ENCODE measurements around the gene SLC22A4. TPM values are rescaled to one million over a fixed set of nuclear protein-coding genes. Genes with fewer than 3 reads are reported as not detected.
A peak's percentile ranks its signal among the peaks of the same experiment; 100 is the strongest.

SLC22A4 gene
- 1.6 TPM for total RNA-seq

DNA sequence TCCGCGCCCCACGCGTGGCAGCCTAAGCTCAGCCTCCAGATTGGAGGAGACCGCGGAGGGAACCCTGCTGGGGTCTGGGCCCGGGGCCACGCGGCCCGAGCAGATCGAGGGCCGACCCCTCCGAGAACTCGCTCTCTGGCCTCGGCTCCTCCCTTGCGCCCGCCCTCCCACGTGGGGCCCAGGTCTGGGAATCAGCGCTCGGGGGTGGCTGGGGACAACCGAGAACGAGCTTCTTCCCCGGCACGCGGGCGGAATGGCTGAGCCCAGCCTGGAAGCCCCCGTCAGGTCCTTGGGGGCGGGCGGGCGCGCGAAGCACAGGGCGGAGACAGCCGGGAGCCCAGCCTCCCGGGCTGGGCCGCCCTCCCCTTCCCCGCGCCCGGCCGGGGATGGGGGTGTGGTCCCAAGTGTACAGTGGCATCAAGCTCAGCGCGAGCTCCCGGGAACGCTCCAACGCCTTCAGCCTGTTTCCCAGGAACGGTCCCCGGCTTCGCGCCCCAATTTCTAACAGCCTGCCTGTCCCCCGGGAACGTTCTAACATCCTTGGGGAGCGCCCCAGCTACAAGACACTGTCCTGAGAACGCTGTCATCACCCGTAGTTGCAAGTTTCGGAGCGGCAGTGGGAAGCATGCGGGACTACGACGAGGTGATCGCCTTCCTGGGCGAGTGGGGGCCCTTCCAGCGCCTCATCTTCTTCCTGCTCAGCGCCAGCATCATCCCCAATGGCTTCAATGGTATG, at the start of gene SLC22A4:
Gene SLC22A4, plus strand, starts transcription at position 403 of the 736 bp plus-strand sequence. Its CDS starts 223 bp downstream, at position 626.
- DNase-seq = peak; percentile 88

DNA sequence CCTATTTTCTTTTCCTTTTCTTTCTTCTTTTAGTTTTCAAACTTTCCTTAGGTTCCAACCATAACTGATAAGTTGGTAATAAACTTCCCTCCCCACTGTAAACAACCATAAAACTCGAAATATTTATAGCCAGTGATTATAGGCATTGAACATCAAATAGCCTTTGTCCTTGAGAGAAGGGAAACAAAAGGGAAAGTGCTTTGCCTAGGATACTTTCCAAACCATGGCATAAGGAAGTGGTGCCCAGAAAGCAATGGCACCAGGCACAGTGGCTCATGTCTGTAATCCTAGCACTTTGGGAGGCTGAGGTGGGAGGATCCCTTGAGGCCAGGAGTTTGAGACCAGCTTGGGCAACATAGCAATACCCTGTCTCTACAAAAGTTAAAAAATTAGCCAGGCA, 48.6 kb upstream of the SLC22A4 start:
- no peak for DNase-seq

DNA sequence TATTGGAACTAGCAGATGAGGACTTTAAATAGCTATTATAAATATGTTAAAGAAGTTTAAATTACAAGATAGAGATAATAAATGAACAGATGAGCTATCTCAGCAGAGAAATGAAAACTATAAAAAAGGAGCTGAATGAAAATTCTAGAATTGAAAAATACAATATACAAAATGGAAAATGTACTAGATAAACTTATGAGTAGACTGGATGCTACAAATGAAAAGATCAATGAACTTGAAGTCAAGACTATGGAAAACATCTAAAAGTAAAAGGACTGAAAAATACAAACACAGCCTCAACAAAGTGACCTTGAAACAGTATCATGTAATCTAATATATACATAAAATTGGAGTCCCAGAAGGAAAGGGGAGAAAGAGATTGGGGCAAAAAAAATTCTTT, 47.4 kb upstream of the SLC22A4 start:
- no peak for DNase-seq

DNA sequence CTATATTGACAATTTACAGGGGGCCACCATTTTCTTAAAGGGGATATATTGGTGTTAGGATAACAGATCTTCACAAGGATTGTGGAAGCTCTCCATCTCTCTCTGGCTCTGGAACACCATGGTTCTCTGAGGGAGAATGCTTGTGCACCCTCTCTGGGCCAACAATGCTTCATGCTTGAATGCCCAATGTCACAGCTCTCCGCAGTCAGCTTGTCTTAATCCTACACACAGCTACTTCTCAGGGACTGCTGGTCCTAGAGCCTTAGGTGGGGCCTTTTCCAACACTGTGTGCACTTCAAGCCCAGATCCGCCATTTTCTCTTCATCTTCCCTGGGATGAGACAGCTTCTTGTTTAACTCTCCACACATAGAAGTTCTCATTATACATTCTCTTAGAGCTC, 43.6 kb upstream of the SLC22A4 start:
- DNase-seq = no peak

DNA sequence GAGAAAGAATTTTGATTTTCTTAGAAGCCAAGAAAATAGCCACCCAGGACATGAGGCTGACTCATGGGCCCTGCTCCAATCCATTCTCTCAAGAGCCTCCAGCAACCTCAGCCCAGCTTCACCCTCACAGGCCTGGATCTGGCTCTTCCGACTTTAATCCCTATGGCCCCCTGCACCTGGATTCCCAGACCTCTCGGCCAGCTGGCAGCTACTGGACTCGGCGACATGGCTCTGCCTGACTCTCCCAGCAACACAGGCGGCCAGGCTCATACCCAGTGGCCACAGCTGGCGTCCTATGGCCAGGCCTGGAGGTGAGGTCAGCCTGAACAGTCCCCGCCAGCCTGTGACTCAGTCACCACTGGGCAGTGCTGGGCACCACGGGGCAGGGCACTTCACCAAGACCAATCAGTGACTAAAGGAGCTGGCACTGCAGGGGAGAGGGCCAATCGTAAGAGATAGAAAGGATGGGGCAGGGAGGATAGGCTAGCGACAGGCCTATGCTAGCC, 42.9 kb upstream of the SLC22A4 start:
- DNase-seq = peak; percentile 43

DNA sequence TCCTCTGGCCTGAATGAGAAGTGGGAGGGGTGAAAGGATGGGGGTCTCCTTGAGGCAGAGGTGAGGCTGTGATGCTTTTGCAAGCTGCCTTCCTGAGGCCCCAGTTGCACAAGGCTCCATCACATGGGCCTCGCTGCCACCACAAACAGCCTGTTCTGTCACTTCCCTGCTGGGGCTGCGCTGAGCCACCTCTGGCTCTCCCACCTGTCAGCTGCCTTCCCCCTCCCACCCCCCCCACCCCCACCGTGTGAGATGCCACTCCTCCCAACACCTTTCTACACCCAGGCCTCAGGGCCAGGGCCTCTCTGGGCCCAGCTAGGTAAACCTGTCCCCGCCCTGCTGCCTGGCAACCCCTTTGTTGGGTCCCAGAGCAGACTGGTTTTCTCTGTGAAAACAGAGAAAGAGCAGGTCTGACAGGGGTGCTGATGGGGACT, 41.2 kb upstream of the SLC22A4 start:
- DNase-seq = no peak

DNA sequence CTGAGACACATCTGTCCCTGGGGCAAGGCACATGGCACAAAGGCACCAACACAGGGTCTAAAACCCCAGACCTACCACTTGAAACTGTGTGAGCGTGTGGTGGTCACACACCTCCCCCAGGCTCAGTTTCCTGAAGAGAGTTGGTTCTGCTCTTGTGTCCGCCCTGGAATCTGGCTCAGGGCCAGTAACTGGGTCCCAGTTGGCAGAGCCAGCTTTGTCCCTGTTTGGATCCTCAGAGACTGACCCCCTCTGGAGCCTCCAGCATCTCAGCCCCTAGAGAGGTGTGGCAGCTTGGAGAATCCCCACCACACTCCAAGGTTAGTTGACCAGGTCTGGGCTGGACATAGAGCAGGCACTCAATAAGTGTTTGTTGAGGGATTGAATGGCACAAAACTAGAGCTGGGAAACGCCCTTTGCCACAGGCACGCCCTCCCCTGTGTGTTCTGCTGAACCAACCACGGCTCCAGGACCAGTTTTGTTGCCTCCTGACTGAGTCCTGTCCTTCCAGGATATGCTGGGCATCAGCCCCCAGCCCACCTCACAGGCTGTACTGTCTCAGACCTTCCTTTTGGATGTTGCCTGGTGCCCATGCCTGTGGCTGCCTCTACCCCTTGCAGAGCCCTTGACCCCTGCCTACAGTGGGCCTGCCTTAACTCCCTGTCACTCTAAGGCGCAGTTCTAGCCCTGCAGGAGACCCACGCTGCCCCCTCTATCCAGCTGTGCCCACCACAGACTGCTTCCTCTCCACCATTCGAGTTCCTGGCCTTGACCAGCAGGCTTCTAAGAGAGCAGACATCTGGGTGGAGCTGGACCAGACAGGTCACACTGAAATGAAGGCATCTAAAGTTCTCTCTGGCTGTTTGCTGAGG, 40.5 kb upstream of the SLC22A4 start:
- DNase-seq = no peak

DNA sequence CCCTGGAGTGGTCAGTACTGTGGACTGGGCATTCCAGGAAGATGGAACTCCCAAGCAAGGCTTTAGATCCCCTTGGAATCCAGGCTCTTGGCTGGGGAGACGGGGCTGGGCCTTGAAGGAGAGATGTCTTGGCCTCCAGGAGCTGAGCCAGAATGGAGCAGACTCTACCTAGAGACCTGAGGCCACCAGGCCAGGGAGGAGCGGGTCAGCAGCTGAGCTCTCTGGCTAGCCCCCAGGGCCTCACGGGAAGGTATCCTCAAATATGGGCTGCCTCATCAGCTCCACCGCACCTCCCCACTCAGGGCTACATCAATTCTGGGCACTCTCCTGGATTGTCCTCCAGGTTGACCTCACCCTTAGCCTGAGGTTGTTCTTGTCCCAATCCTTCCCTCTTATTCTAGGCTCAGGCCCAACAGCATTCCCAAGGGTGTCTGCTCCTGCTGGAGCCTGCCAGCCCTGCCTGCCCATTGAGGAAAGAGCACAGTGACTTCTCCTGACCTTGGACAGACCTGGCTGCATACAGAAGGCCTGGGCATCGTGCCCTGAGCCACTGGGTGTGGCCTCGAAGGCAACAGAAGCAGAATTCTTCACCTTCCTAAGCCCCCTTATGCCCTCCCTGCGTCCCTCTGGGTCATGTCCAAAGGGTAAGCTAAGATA, 39.7 kb upstream of the SLC22A4 start:
- no peak for DNase-seq

DNA sequence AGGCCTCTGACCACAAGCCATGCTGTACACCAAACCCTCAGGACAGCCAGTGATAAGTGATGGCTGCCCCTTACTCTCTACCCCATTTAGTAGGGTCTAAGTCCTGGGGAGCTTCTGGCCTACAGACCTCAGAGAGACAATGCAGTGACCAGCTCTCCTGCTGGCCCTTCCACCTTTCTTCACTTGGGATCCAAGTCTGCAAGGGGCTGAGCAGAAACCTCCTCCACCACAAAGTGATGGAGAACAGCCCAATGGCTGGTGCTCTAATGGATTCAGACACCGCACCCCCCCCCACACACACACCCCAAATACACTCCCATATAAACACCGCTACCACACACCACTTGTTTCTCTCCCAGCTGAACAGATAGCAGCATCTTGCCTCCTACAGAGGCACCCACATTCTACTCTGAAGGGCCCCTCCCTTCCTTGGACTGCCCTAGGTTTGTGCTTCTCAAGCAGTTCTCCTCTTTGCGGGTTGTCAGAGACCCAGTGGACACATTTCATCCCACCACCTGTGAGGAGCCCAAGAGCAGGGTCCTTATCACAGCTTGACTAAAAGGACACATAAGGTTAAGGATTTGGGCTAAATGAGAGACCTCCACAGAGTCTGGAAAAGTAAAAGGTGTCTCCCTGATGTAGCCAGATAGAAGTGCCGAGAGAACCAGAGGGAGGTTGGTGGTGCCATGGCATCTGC, 38.0 kb upstream of the SLC22A4 start:
- no peak for DNase-seq

DNA sequence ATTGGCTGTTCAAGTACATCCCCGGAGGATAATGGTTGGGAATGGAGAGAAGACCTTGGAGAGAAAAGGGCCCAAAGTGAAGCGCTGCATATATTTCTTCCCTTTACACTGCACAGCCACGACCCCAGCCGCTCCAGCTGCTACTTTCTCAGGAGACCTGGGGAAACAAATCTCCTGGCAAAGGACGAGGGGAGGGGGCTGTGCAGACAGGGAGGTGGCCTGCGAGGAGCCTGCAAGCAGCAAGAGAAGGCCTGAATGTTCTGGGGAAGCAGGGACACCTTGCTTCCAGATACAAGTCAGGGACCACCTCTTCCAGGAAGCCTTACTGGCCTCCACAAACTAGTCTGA, 37.4 kb upstream of the SLC22A4 start:
- DNase-seq = no peak

DNA sequence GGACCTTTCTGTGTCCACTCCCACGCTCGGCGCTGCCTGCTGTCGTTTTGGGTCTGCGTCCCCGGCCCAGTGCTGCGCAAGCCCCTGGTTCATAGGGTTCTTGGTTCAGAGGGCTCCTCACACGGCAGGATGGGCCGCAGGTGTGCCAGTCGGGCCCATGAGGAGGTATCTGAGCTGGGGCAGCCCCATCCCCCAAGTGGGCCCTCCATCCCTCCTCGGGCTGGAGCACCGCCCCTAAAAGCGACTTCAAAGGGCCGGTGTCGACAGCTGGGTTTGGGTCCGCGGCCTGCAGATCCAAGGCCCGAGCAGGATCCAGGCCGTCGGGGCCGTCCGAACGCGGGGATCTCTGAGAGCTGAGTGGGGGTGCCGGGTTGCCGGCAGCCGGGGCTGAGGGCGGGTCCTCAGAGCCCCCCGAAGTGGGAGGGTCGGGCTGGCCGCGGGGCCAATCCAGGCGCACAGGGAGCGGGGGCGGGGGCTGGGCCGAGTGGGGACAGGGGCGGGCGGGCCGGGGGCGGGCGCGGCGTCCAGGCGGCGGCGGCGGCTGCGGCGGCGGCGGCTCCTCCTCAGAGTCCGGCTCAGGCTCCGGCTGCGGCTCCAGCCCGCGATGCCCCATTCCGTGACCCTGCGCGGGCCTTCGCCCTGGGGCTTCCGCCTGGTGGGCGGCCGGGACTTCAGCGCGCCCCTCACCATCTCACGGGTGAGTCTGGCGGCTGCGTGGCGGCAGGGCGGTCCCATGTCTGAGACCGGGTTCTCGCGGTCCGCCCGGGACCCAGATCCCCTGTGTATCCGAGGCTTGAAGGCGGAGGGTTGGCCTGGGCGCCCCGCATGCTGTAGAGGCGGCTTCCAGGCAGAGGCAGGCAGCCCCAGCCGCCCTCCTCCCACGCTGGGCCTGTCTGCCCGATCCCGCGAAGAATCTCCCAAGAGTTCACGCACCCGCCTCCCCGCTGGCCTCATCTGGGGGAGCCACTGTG, 36.8 kb upstream of the SLC22A4 start, which contains the start of gene PDLIM4:
Gene PDLIM4, plus strand, starts transcription at position 566 of the 971 bp plus-strand sequence. Its CDS starts 39 bp downstream, at position 605.
- no peak for DNase-seq

DNA sequence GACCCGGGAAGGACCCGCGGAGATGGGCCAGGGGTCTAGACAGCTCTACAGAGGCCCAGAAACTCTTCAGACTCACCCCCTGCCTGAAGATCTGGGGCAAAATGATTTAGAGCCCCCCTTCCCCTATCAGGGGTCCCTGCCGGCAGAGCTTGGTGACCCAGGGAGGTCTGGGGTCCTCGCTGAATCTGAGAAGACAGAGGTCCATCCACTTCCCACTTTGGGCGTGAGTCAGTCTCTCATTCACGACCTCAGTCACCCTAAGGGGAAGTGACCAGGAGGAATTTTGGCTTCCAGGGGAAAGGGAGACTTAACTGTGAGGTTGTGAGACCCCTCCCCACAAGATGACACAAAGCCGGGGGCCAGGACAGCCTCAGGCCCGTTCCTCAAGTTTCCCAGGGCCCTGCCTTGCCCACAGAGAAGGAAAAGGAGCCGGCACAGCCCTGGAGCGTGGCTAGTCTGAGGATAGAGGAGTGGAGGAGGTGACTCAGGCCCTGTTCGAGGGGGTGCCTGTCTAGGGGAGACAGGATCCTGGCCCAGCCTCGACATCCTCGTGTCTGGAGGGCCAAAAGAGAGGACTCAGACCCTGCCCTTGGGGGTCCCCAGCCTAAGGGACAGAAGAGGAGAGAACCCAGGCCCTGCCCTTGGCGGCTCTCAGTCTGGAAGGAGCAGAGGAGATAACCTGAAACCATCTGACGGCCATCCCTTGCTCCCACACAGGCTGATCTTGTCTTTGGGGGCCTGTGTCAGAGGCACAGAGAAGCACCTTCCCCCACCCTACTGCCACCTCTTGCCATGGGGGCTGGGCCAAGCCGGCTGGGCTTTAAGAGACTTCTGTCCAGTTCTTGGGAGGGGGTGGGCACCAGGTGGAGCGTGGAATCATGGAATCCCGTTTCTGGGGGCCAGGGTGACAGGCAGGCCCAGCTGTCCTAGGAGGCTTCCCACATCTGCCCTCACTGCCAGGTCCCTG, 35.8 kb upstream of the SLC22A4 start:
- DNase-seq = no peak

DNA sequence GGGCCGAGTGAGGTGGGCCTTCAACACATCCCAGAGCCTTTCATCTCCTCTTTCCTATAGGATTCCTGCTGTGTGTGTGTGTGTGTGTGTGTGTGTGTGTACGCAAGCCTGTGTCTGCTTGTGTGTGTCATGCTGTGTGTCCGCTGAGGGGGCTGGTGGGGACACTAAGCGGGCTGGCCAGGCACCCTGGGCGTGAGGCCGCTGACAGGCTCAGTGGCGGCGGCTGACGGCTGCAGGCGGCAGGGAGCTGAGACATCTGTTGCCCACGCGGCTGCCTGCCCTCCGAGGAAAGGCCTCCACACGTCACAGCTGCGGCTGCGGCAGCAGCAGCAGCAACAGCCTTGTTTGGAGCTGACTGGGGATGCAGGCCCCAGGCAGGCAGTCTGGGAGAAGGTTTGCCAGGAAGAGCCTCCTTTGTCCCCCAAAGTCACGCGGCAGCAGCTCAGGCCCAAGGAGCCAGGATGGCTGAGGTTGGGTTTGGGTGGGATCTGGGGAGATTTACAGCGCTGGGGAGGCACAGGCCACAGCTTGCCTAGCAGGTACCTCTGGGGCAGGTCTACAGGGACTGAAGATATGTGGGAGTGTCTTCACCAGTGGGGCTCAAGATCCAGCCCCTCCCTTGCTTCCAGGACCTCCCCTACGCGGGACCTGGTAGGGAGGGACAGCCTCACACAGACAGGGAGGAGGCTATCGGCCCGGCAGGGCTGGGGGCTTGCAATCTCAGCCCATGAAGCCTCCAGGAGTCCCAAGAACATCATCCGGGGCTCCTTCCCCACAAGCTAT, 34.9 kb upstream of the SLC22A4 start:
- DNase-seq = peak; percentile 52

DNA sequence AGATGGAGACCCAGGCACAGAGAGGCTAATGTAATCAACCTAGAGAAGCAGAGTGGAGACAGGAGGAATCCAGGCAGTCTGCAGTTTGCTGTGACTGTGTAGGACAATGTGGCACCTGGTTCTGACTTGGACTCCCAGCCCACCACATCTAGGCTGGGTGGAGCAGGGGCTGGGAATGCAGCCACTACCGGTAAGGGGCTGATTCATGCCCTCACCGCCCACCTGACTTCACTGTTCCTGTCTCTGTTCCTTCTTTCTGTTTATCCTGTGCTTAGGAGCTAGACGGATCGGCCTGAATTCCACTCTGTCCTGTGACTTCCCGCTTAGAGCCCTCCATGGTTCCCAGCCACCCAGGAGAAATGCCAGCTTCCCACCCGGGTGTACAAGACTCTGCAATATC, 34.1 kb upstream of the SLC22A4 start:
- peak; percentile 32 for DNase-seq

DNA sequence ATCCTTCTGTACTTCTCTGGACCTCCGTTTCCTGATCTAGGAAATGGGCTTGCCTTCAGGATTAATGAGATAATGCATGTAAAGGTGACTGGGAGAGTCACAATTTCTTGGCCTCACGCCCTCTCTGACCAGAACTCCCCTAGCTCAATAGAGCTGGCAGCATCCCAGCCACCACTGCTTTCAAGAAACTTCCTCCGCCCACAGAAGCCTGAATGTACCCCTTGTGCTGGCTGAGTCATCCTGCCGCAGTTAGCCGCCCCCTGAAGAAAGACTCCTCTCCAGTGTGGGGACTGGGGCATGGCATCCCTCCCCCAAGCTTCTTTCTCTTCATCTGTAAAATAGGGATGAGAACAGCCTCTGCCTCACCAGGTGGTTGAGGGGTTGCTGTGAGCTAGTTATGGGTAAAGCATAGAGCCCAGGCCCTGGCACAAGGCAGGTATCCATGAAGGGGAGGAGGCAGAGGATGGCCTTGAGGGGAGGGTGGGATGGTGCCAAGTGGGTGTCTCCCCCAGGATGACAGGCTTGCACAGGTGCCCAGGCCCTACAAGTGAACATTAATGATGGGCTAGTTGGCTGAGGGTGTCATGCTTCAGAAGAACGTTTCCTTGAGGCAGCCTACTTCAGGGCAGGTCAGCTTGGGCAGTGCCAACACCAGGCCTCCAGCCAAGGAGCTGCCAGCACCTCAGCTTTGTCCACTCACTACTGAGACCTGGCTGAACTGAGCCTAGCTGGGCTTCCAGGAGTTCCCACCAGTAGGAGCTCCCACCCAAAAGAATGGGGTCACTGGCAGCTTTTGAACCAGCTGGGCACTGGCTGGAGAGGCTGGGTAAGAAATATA, 33.3 kb upstream of the SLC22A4 start:
- peak; percentile 57 for DNase-seq

DNA sequence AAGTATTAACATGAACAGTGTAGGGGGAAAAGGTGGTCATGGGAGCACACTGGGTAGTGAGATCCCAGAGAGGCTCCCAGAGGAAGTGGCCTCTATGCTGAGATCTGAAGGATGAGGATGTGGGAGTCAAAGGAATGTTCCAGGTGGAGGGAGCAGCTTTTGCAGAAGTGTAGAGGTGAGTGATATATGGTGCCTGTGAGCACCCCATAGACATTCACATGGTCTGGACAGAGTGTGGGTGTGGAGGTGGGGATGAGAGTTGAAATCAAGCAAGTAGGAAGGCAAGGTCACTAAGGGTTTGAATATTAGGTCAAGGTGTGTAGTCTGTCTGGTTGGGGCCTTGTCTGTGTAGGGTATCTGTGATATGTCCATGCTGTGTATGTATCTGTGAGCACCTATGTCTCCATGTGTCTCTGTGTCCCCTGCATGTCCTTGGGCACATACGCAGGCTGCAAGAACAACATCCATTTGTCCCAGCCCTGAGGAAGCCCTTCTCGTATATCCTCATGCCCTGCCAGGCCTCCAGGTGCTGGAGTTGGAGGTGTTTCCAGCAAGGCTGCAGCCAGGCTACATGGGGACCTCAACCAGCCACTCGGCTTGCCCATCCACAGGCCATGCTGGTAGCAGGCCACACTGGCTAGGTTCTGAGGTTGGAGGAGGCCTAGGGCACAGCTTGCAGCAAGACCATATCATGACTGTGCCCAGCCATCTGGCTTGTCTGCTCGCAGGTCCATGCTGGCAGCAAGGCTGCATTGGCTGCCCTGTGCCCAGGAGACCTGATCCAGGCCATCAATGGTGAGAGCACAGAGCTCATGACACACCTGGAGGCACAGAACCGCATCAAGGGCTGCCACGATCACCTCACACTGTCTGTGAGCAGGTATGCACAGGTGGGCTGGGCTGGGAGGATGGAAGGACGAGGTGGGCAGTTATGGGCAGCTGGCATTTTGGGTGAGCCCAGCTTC, 32.0 kb upstream of the SLC22A4 start:
- no peak for DNase-seq

Data from occipital lobe (tissue), 2 donors.